Liver (tissue), 3 donors: ENCODE data around the gene TOMM40L.

Experiments used
- CTCF ChIP-seq: fragments of 150-350 bp; IDR thresholded peaks from 2 replicates; pipeline ENCODE4 v1.5.1; 2017; ENCODE audit warnings: improper control_type of control experiment, low read depth, low read length; ENCODE audit not compliant: missing input control
- EGR1 ChIP-seq, 2 donors: IDR thresholded peaks; 2 replicates each; pipeline ENCODE4 v1.6.1; 2016 to 2018; ENCODE audit warnings: antibody characterized with exemption in 2 of 2, low read depth in 2 of 2
- GABPA ChIP-seq, 2 donors: IDR thresholded peaks in 1 of 2; conservative IDR thresholded peaks in 1 of 2; 2 replicates each; pipeline ENCODE4 v1.6.1; 2016; ENCODE audit warnings: antibody characterized with exemption in 2 of 2, mild to moderate bottlenecking in 1 of 2, moderate library complexity in 1 of 2
- HNF4A ChIP-seq, 2 donors: conservative IDR thresholded peaks; 2 replicates each; pipeline ENCODE4 v1.6.1; 2016; ENCODE audit warnings: antibody characterized with exemption in 2 of 2, mild to moderate bottlenecking in 2 of 2
- HNF4G ChIP-seq: IDR thresholded peaks from 2 replicates; pipeline ENCODE4 v1.6.1; 2016; ENCODE audit warnings: antibody characterized with exemption
- MAX ChIP-seq: IDR thresholded peaks from 2 replicates; pipeline ENCODE4 v1.6.1; 2016; ENCODE audit warnings: antibody characterized with exemption
- REST ChIP-seq: IDR thresholded peaks from 2 replicates; pipeline ENCODE4 v1.6.1; 2016; ENCODE audit warnings: antibody characterized with exemption, mild to moderate bottlenecking
- RXRA ChIP-seq, 2 donors: IDR thresholded peaks; 2 replicates each; pipeline ENCODE4 v1.6.1; 2017 to 2018; ENCODE audit warnings: antibody characterized with exemption in 2 of 2, mild to moderate bottlenecking in 1 of 2
- SP1 ChIP-seq: IDR thresholded peaks from 2 replicates; pipeline ENCODE4 v1.6.1; 2018; ENCODE audit warnings: antibody characterized with exemption, mild to moderate bottlenecking
- TAF1 ChIP-seq: conservative IDR thresholded peaks from 2 replicates; pipeline ENCODE4 v1.6.1; 2016; ENCODE audit warnings: antibody characterized with exemption, mild to moderate bottlenecking
- YY1 ChIP-seq: IDR thresholded peaks from 2 replicates; pipeline ENCODE4 v1.6.1; 2016; ENCODE audit warnings: antibody characterized with exemption, mild to moderate bottlenecking
- ZBTB33 ChIP-seq: IDR thresholded peaks from 2 replicates; pipeline ENCODE4 v1.6.1; 2016; ENCODE audit warnings: antibody characterized with exemption
- donor health status: healthy.
- donor health status: healthy.

GRCh38 chr1:161230762-161231161, 4.9 kb downstream of the TOMM40L start:
- no peak for TF ChIP-seq ZBTB33
- TF ChIP-seq CTCF = no peak
- TF ChIP-seq MAX = no peak
- no peak for TF ChIP-seq RXRA (IDR thresholded peaks at IDR 0.05)
- no peak for TF ChIP-seq EGR1 (IDR thresholded peaks at IDR 0.05; ENCODE audit: low read depth in 2 of 2)
- no peak for TF ChIP-seq GABPA (IDR thresholded peaks at IDR 0.05 in 1 of 2, conservative IDR thresholded peaks at IDR 0.05 in 1 of 2)
- no peak for TF ChIP-seq REST
- no peak for TF ChIP-seq HNF4A (conservative IDR thresholded peaks at IDR 0.05)
- no peak for TF ChIP-seq YY1
- TF ChIP-seq SP1 = no peak
- TF ChIP-seq TAF1 = no peak
- no peak for TF ChIP-seq HNF4G
